Esophagus squamous epithelium (tissue), 5 donors: ENCODE results near the gene CNTNAP2. TPM values are rescaled to one million over a fixed set of nuclear protein-coding genes. Genes with fewer than 3 reads are reported as not detected.

ENCODE experiments used
- DNase-seq: peaks from one replicate; lab custom pipeline; 2025; lab: John Stamatoyannopoulos, UW
- H3K27ac ChIP-seq, 4 donors: fragments of 200-600 bp; sonication (generic); one replicate each; pipeline ENCODE4 v1.5.1; 2016 to 2019; ENCODE audit warnings: mild to moderate bottlenecking in 1 of 4
- H3K27me3 ChIP-seq, 4 donors: fragments of 200-600 bp; sonication (generic); 1 replicate in 3 of 4; 2 replicates in 1 of 4; pipeline versions ENCODE4 v1.5.1 to v1.6.0; 2017 to 2021; ENCODE audit warnings: antibody characterized with exemption in 1 of 4
- H3K36me3 ChIP-seq, 3 donors: fragments of 200-600 bp; sonication (generic); one replicate each; pipeline ENCODE4 v1.5.1; 2016 to 2019
- H3K4me1 ChIP-seq, 3 donors: fragments of 200-600 bp; sonication (generic); one replicate each; pipeline ENCODE4 v1.5.1; 2017 to 2019
- H3K4me3 ChIP-seq, 4 donors: fragments of 200-600 bp; sonication (generic); 1 replicate in 3 of 4; 2 replicates in 1 of 4; pipeline ENCODE4 v1.5.1; 2016 to 2019; ENCODE audit warnings: mild to moderate bottlenecking in 2 of 4, moderate library complexity in 1 of 4
- H3K9me3 ChIP-seq, 3 donors: fragments of 200-600 bp; sonication (generic); one replicate each; pipeline ENCODE4 v1.5.1; 2016 to 2019
- POLR2A ChIP-seq, 4 donors: fragments of 450-650 bp; IDR thresholded peaks; one replicate each; pipeline ENCODE4 v1.6.1; 2017; ENCODE audit warnings: antibody characterized with exemption in 4 of 4, mild to moderate bottlenecking in 4 of 4, moderate library complexity in 3 of 4
- WGBS, 2 donors: methylation state at CpG; one replicate each; pipeline ENCODE4 v1.1.5; 2018; 5-methylcytosine and 5-hydroxymethylcytosine counted together
- intact Hi-C: fragments of 100-400 bp; cut with DNase I; formaldehyde crosslinking; loops from one replicate; pipeline ENCODE4 v1.15.0; 2022
- total RNA-seq, 4 donors: library from RNA; depleted of rRNA; stranded (reverse); fragments of >200 nt; gene quantifications; one replicate each; pipeline ENCODE4 v1.1.0, GENCODE V29; 2016
- TF ChIP-seq, protein P1 (sequence below), 6 experiments: fragments of 450-650 bp in 4 of 6; fragments of 200-600 bp in 2 of 6; sonication (generic) in 2 of 6; IDR thresholded peaks; one replicate each; pipeline ENCODE4 v1.5.1; 2016 to 2019; ENCODE audit warnings: antibody characterized with exemption in 6 of 6, mild to moderate bottlenecking in 4 of 6, moderate library complexity in 4 of 6
- donor health status: DM: yes; HTN: yes; CAD: no.

The CNTNAP2 gene
- total RNA-seq, 4 donors from 2014 or later = 0.95 to 2.3 (median 1.2) TPM

DNA sequence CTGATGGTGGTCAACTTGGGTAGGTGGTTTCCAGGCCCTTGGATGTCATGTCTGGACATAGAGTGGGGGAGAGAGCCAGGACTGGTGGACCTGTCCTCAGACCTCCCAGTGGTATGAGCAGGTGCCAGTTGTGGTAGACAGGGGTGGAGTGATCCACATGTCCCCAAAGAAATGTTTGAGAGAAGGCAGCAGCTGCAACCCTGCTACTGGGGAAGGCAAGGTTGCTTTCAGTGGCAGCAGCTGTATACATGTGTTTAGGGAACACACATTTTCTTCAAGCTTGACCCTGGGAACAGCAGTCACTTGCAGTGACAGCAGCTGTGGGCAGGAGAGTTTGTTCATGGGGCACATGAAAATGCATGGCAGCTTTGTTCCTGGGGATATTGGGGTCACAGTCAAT is 1591.3 kb downstream of the CNTNAP2 start:
- TF ChIP-seq, protein P1, sequence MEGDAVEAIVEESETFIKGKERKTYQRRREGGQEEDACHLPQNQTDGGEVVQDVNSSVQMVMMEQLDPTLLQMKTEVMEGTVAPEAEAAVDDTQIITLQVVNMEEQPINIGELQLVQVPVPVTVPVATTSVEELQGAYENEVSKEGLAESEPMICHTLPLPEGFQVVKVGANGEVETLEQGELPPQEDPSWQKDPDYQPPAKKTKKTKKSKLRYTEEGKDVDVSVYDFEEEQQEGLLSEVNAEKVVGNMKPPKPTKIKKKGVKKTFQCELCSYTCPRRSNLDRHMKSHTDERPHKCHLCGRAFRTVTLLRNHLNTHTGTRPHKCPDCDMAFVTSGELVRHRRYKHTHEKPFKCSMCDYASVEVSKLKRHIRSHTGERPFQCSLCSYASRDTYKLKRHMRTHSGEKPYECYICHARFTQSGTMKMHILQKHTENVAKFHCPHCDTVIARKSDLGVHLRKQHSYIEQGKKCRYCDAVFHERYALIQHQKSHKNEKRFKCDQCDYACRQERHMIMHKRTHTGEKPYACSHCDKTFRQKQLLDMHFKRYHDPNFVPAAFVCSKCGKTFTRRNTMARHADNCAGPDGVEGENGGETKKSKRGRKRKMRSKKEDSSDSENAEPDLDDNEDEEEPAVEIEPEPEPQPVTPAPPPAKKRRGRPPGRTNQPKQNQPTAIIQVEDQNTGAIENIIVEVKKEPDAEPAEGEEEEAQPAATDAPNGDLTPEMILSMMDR (IDR thresholded peaks at IDR 0.05) = no peak
- TF ChIP-seq POLR2A (IDR thresholded peaks at IDR 0.05) = no peak
- Histone ChIP-seq H3K9me3 (peaks cover 0 to 26% (median 11%) of the 10 kb centered on the region in 3 donors), H3K27ac (no peak overlapping the region), H3K27me3 (no peaks in the 10 kb centered on the region), H3K4me3 (no peak overlapping the region), H3K4me1 (no peaks in the 10 kb centered on the region), H3K36me3 (no peaks in the 10 kb centered on the region)
- intact Hi-C loops = no loop called here
- DNase-seq = no peak

DNA sequence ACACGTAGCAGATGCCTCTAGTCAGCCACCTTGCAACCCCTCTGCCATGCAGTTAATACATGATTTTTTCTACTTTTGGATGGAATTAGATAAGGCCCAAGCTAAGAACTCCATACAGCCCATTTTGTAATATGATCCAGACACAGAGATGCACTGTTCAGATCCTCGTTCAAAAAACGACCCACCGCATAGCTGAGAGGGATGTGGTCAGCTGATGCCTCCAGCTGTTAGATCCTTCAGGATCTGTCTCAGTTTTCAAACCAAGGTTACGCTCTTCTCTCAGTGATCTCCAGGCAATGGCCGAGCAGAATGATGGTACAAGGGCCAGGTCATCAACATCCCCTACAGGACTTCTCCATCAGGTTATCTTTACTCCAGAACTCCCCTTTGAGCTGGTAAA is 1592.3 kb downstream of the CNTNAP2 start:
- no peak for TF ChIP-seq POLR2A (IDR thresholded peaks at IDR 0.05)
- TF ChIP-seq, protein P1 (IDR thresholded peaks at IDR 0.05) = no peak
- no peaks in the 10 kb centered on the region for H3K4me1 ChIP-seq
- WGBS, 2 donors = 73 to 78% methylated on average over 5 to 6 of the region's 6 CpGs
- H3K27ac ChIP-seq = no peak overlapping the region
- intact Hi-C loops = no loop called here
- H3K9me3 ChIP-seq = peaks cover 0 to 26% (median 11%) of the 10 kb centered on the region in 3 donors
- no peaks in the 10 kb centered on the region for H3K36me3 ChIP-seq
- H3K27me3 ChIP-seq = no peaks in the 10 kb centered on the region
- DNase-seq = no peak
- no peak overlapping the region for H3K4me3 ChIP-seq

DNA sequence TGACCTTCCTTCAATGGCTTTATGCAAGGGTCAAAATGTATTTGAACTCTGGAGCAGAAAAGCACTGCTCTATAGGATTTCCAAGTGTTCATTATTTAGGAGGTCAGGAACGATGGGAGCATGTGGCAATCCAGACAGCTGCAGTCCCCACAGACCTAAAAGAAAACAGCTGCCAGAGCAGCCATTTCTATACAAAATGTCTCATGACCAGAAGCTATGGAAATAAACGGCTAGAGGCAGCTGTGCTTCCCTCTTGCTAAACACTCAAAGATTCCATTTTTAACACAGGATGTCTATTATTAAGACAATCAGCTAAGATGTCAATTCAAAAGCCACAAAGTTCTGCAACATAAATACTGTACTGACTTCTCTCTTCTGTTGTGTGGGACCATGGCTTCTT is 1594.8 kb downstream of the CNTNAP2 start:
- DNase-seq = no peak
- H3K4me3 ChIP-seq = no peak overlapping the region
- H3K36me3 ChIP-seq = no peaks in the 10 kb centered on the region
- H3K4me1 ChIP-seq = no peaks in the 10 kb centered on the region
- 10% methylated on average over 2 of the region's 2 CpGs; no CpG with 5 or more reads in 1 of the 2 donors for WGBS, 2 donors
- no peak for TF ChIP-seq POLR2A (IDR thresholded peaks at IDR 0.05)
- TF ChIP-seq, protein P1 (IDR thresholded peaks at IDR 0.05) = no peak
- peaks cover 0 to 19% (median 11%) of the 10 kb centered on the region in 3 donors for H3K9me3 ChIP-seq
- H3K27me3 ChIP-seq = no peaks in the 10 kb centered on the region
- intact Hi-C loops = no loop called here
- H3K27ac ChIP-seq = no peak overlapping the region

DNA sequence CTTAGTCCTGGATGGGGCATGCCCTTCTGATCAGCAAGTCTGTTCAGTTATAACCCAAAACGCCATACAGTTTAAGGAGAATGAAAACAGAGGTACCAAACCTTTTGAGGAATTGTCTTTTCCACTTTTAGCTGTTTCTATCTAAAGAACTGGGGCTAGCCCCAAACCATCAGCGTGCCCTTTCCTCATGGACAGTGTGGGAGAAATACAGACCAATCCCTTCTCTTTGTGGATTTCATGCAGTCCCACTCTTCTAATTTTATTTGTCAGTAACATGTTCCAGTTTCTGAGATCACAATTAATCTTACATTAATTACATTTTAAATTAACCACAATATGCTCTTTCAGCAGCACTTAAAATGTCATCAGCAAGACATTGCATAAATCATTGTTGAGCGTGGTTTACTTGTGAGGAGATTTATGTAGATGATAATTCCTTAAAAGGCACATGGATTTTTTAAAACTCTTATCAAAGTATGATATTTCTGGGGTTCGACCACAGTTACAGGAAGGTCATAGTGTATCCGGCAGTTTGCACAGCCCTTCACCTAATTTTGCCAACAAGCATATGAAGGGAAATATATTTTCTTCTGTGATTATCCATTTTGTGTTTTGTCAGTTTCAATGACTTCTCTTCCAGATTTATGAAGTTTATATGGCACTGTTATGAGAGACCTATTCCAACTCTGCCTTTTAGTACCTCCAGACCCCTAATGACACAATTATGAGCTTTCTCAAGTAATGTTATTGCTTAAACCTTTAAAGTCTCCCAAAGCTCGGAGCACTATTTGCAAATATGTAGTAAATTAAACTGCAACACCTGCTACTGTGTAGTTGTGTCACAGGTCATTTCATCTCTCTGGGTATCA is 1605.6 kb downstream of the CNTNAP2 start:
- WGBS, 2 donors = 51 to 54% methylated on average over 6 of the region's 6 CpGs
- intact Hi-C loops = no loop called here

DNA sequence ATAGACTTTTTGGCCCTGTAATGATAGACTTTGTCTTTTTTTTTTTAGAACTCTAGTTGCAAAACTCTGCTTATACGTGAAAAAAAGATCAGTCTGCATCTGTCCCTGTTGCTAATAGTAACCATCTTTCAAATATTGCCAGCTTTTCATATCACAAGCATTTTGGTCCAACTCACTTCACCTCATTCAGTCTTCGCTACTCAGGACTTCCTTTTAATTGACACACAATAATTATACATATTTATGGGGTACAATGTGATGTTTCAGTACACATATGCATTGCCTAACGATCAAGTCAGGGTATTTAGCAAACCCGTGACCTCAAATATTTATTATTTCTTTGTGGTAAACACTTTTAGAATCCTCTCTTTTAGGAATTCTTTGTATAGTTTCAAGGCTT is 1606.9 kb downstream of the CNTNAP2 start:
- H3K27me3 ChIP-seq = no peaks in the 10 kb centered on the region
- no peak overlapping the region for H3K4me3 ChIP-seq
- TF ChIP-seq POLR2A (IDR thresholded peaks at IDR 0.05) = no peak
- TF ChIP-seq, protein P1 (IDR thresholded peaks at IDR 0.05) = no peak
- no peak overlapping the region for H3K27ac ChIP-seq
- no peaks in the 10 kb centered on the region for H3K36me3 ChIP-seq
- WGBS, 2 donors = 58 to 63% methylated on average over 4 of the region's 4 CpGs
- intact Hi-C loops = no loop called here
- H3K9me3 ChIP-seq = peaks cover 0 to 7% (median 0%) of the 10 kb centered on the region in 3 donors
- DNase-seq = no peak
- no peaks in the 10 kb centered on the region for H3K4me1 ChIP-seq

More for the DNA sequence above, 1605.6 kb downstream of the CNTNAP2 start:
- Histone ChIP-seq H3K9me3 (peaks cover 0 to 7% (median 0%) of the 10 kb centered on the region in 3 donors), H3K36me3 (no peaks in the 10 kb centered on the region), H3K4me1 (no peaks in the 10 kb centered on the region), H3K27me3 (no peaks in the 10 kb centered on the region), H3K27ac (no peak overlapping the region), H3K4me3 (no peak overlapping the region)
- TF ChIP-seq, protein P1 (IDR thresholded peaks at IDR 0.05) = no peak
- no peak for TF ChIP-seq POLR2A (IDR thresholded peaks at IDR 0.05)
- no peak for DNase-seq
